Measurements from ENCODE around the gene JUNB. TPM values are rescaled to one million over a fixed set of nuclear protein-coding genes. Genes with fewer than 3 reads are reported as not detected.

The JUNB gene
- total and polyA plus RNA-seq, 2 of the 4 experiments (the other 2 are of a cell fraction) = 20.8 to 109 TPM

DNA sequence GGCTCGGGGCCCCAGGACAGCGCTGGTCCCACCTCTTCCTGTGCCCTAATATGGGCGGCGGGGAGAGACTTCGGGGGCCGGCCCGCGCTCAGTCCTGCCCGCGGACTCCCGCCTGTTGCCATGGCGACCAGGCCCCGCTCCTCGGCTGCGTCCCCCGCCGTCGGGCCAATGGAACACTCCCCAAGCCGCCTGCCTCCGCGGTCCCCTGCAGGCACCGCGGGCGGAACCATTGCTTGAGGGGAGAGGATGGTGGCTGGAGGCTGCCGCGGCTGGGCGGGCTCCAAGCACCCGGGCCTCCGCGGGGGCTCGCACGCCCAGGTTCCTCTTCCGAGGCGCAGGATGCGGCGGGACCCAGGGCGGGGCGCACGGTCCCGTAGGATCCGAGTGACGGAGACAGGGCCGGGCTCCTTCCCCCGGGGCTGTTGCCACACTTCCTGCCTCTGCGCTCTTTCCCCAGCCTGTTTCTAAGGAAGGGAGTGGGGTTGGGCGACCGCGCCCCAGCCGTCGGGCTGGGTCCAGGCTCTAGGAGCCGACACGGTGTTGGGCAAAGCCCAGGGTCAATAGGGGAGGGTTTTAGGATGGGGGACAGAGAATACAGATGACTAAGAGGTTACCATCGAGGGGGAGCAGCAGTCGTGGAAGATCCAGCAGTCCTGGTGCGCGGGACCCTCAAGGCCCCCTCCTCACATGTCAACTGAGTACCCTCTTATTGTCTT lies 1.2 kb upstream of the JUNB start:
- Histone ChIP-seq H3K9me1 (ENCODE audit: insufficient read depth, low read length) (peaks cover 6% of the 10 kb centered on the region), H3K4me3 (ENCODE audit: insufficient read depth, low read depth, low read length) (peak overlapping the region; percentile 39), H4K20me1 (ENCODE audit: insufficient read depth, low read length) (peaks cover 20% of the 10 kb centered on the region), H2BK5ac (ENCODE audit: low read depth, low read length, poor library complexity, severe bottlenecking) (peak overlapping the region; percentile 91), H2AK5ac (ENCODE audit: low read depth, low read length) (peak overlapping the region; percentile 85), H3K18ac (ENCODE audit: low read depth, low read length) (peak overlapping the region; percentile 6), H3K23ac (ENCODE audit: low read depth, low read length) (peak overlapping the region; percentile 98), H3K4me1 (ENCODE audit: control insufficient read depth, insufficient read depth, low read length) (peaks cover 27% of the 10 kb centered on the region), H3K56ac (ENCODE audit: extremely low read depth, insufficient read depth, low read length) (peak overlapping the region; percentile 89), H4K91ac (ENCODE audit: insufficient read depth, low read depth, low read length) (peak overlapping the region; percentile 91), H2AK9ac (replicated peaks; ENCODE audit: low read depth, low read length, poor library complexity) (peak overlapping the region; percentile 95), H3K27ac (ENCODE audit: insufficient read depth, low read length) (peak overlapping the region; percentile 89), H3K4ac (ENCODE audit: low read depth, low read length) (peak overlapping the region; percentile 97), H3K79me1 (ENCODE audit: low read depth in 1 of 2, low read length in 2 of 2) (peaks cover 0 to 39% of the 10 kb centered on the region in 2 experiments; a peak in 2 of 4 replicates), H2BK20ac (ENCODE audit: low read depth, low read length) (peak overlapping the region; percentile 57), H3K9me3 (ENCODE audit: control insufficient read depth, insufficient read depth, low read length) (no peaks in the 10 kb centered on the region), H2BK15ac (ENCODE audit: low read depth, low read length) (peak overlapping the region; percentile 87; the same call in 1 of the 3 replicates), H4K8ac (ENCODE audit: low read depth in 2 of 2, low read length in 2 of 2) (peak overlapping the region; percentile 45 to 92), H4K5ac (ENCODE audit: low read depth, low read length) (peak overlapping the region; percentile 44), H3K14ac (replicated peaks; ENCODE audit: low read depth, low read length) (peak overlapping the region; percentile 72), H3K9ac (ENCODE audit: low read depth, low read length) (peak overlapping the region; percentile 63), H3K27me3 (ENCODE audit: control insufficient read depth, insufficient read depth, low read length) (no peaks in the 10 kb centered on the region), H2AFZ (replicated peaks; ENCODE audit: low read length, poor library complexity) (peak overlapping the region; percentile 81), H3K36me3 (ENCODE audit: control insufficient read depth, insufficient read depth, low read length) (no peaks in the 10 kb centered on the region), H2BK120ac (ENCODE audit: low read depth, low read length) (peak overlapping the region; percentile 84), H3K4me2 (ENCODE audit: low read depth, low read length) (peak overlapping the region; percentile 80)
- CTCF ChIA-PET = no interaction called here
- BruUV-seq (replicated peaks) = no TSS peak
- in situ Hi-C loops (cut with MboI; ENCODE audit: low sequenced_read_pairs) = loop anchor here (25.0 kb wide), 1 partner anchor 1047 kb away; no protein-coding TSS in a partner anchor
- WGBS, 2 experiments (ENCODE audit: extremely low coverage in 2 of 2, insufficient read length in 1 of 2) = 0% methylated on average over 19 of the region's 56 CpGs; no CpG with 5 or more reads in 1 of the 2 experiments
- POLR2A ChIA-PET (ENCODE audit: unreplicated experiment) = interaction anchor here (0.6 kb wide), 1 partner anchor 46 kb away, joined by 3 read pairs; no protein-coding TSS in a partner anchor
- dilution Hi-C loops (cut with HindIII; ENCODE audit: low sequenced_read_pairs, unreplicated experiment) = no loop called here
- DNase-seq (peak; percentile 93), ATAC-seq (ENCODE audit: low read depth) (peak; percentile 60)
- intact Hi-C loops (cut with micrococcal nuclease) = no loop called here
- TF ChIP-seq RFX5 (IDR thresholded peaks at IDR 0.05; ENCODE audit: low read depth, low read length) (peak; percentile 51; the same call in 1 of the 2 replicates), CEBPB (IDR thresholded peaks at IDR 0.05; ENCODE audit: low read depth, low read length) (peak; percentile 98), POLR2A (IDR thresholded peaks at IDR 0.05; ENCODE audit: low read depth, low read length) (peak; percentile 15; the same call in 1 of the 2 replicates), MAZ (IDR thresholded peaks at IDR 0.05; ENCODE audit: borderline replicate concordance, low read depth, low read length) (peak; percentile 91), RCOR1 (IDR thresholded peaks at IDR 0.05; ENCODE audit: insufficient replicate concordance, low read length) (no peak), RAD21 (IDR thresholded peaks at IDR 0.05; ENCODE audit: low read length) (no peak), ELK1 (IDR thresholded peaks at IDR 0.05; ENCODE audit: borderline replicate concordance, low read depth, low read length) (peak; percentile 91; the same call in 1 of the 2 replicates), CTCF (conservative IDR thresholded peaks at IDR 0.05; ENCODE audit: low read depth, low read length) (no peak), NFE2L2 (IDR thresholded peaks at IDR 0.05; ENCODE audit: low read depth, low read length) (no peak), FOS (IDR thresholded peaks at IDR 0.05; ENCODE audit: low read depth, low read length) (no peak), CHD1 (IDR thresholded peaks at IDR 0.05; ENCODE audit: low read depth, low read length) (peak; percentile 80; the same call in 1 of the 2 replicates), SMC3 (IDR thresholded peaks at IDR 0.05; ENCODE audit: low read depth, low read length) (no peak), MAFK (IDR thresholded peaks at IDR 0.05; ENCODE audit: low read depth, low read length) (no peak)
- TF ChIP-seq, protein P1, sequence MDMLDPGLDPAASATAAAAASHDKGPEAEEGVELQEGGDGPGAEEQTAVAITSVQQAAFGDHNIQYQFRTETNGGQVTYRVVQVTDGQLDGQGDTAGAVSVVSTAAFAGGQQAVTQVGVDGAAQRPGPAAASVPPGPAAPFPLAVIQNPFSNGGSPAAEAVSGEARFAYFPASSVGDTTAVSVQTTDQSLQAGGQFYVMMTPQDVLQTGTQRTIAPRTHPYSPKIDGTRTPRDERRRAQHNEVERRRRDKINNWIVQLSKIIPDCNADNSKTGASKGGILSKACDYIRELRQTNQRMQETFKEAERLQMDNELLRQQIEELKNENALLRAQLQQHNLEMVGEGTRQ (IDR thresholded peaks at IDR 0.05; ENCODE audit: low read depth, low read length) = no peak

All from IMR-90 (cell line).